GM21717 (cell line): ENCODE data around the gene EEF1E1.

Experiments used
- ATAC-seq: cut with Tn5 transposase; IDR thresholded peaks from one replicate; pipeline ENCODE4 v1.9.1; 2021; ENCODE audit warnings: mild to moderate bottlenecking, moderate library complexity; ENCODE audit not compliant: unreplicated experiment

EEF1E1 gene

GRCh38 chr6:8102122-8102958, at the start of gene EEF1E1:
TSS of gene EEF1E1 (minus strand) at chr6:8102548. CDS start at chr6:8102521, 27 bp downstream.
- peak; percentile 99 for ATAC-seq

- no peak for ATAC-seq
Observed at GRCh38 chr6:8149350-8149749, 47.0 kb upstream of the EEF1E1 start.

GRCh38 chr6:8143945-8144344, 41.6 kb upstream of the EEF1E1 start:
- no peak for ATAC-seq

GRCh38 chr6:8139451-8139850, 37.1 kb upstream of the EEF1E1 start:
- no peak for ATAC-seq

DNA sequence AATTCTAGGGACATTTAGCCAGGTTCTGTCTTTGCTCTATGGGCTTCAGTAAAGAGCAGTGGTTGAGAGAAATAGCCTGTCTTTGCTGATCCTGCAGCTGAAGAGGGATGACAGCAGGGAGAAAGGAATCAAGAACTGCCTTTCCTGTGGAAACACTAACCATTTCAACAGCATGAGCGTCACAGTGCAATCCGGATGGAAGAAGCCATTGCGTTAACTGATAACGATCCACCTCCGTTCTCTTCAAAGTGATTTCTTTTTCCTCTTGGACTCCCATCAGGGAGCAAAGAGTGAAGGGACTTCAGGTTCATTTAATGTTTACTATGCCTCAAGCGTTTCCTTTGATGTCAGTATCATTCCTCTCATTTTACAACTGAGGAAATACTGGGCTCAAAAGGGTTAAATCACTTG, 35.2 kb upstream of the EEF1E1 start:
- ATAC-seq = no peak

DNA sequence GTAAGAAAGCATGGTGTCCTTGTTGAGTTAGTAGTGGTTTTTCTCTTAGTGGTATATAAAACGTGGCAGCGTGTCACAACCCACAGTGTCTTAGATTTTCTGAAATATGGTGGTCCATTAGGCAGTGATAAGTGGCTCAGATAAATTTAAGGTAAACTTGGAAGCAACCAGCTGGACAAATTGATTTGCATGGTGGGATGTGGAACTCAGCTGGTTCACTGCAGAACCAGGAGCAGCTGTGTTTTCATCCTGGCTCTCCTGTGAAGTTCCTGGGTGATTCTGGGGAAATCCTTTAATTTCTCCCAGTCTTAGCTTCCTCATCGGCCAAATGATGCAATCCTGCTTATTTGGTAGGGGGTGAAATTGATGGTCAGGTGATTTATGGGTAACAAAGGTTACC, 32.9 kb upstream of the EEF1E1 start:
- no peak for ATAC-seq

DNA sequence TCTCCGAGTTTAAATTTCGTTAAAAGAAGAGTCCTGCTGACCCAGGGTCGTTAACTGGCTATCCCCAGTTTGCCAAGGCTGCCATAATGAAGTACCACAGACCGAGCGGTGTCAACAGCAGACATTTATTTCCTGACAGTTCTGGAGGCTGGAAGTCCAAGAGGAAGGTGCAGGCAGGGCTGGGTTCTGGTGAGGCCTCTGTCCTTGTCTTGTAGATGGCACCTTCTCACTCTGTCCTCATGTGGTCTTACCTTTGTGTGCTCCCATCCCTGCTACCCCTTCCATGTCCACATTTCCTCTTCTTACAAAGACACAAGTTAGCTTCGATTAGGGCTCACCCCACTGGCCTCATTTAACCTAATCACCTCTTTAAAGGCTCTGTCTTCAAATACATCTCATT, 29.8 kb upstream of the EEF1E1 start:
- ATAC-seq = no peak

DNA sequence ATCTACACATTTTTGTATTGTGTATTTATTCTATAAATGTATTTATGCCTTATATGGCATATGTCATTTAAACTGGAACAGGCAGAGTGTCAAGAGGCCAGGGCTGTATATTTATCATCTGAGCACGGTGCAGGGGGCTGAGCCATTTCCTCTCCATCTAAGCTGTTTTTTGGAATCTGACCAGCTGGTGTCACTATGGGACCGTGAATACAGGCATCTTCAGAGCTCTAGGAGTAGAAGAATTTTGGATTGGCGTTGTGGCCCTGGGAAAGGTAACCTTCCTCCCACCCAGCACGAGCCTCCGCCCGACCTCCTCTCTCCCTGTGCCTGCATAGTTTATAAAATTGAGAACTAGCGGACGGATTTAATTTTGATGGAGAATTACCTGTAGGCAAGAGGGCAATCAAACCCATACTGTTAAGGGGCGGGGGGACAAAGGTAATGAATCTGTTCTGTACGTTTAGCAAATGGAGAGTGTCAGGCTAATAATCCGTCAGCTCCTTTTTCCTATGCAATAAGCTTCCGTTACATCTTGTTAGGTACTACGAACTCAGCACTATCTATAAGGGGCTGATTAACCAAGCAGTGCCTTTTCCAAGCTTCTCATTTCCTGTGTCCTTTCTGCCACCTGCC, 29.0 kb upstream of the EEF1E1 start:
- no peak for ATAC-seq

DNA sequence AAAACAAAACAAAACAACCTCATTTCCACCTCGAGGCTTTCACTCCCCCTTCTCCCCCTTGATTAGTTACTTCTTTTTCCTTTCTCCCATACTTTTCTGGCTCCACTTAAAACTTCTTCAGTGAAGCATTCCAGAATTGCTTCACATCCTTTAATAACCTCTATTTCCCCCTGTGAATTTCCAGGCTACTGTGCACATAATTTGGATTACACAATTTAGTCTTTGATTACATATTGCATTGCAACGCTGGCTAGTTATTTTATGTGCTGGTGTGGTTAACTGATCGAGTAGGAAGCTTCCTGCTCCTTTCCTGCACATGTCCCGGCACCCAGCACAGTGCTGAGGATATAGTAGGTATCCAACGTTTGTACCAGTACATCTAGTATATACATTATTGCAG, 28.1 kb upstream of the EEF1E1 start:
- ATAC-seq = no peak

- ATAC-seq = no peak
Observed at GRCh38 chr6:8123236-8123635, 20.9 kb upstream of the EEF1E1 start.

DNA sequence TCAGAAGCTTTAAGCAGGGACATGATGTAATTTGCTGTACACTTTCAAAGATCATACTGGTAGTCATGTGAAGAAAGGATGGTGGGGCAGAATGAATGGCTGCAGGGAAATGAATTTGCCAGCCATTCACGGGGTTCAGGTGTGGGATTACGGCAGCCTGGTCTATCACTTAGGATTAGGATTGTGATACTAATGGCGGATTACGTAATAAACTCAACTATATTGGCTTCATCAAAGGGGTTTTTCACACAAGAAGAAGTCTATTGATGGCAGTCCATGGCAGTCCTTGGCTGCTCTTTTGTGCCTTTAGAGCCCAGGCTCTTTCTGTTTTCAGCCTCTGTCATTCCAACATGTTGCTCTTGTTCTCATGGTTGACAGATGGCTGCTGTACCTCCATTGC, 12.6 kb upstream of the EEF1E1 start:
- ATAC-seq = no peak

GRCh38 chr6:8113131-8113654, 10.8 kb upstream of the EEF1E1 start:
- no peak for ATAC-seq

DNA sequence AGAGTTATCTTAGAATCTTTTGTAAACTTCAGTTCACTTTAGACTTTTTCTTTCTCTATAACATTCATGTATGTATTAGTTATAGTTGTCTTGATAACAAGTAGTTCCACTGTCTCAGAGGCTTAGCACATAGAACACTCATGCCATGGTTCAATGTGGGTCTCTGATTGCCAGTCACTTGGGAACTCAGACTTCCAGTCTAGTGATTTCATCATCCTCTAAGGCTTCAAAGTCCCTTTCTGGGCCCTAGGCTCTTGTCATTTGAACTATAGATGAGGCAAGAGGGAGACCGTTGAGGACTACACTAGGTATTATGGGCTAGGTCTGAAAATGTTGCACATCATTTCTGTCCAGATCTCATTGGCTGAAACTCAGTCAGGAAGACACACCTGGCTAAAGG, 8.4 kb upstream of the EEF1E1 start:
- no peak for ATAC-seq

DNA sequence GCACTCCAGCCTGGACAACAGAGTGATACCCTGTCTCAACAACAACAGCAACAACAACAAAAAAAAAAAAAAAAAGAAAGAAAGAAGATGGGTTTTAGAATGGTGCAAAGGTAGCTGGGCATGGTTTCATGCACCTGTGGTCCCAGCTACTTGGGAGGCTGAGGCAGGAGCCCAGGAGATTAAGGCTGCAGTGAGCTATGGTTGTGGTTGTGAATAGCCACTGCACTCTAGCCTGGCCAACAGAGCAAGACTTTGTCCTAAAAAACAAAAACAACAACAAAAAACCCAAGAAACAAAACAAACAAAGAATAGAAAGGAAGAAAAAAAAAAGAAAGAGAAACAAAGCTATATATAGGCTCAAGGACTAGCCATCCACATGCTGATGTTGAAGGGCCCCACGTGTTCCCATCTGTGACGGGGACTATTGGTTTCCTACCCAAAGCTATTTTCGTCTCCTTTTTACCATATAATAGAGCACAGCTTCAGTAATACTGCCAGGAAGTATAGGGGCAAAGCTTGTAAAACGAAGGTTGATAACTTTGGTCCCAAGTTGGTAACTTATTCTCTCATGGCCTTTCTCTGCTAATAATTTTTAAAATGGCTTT, 7.9 kb upstream of the EEF1E1 start:
- peak; percentile 92 for ATAC-seq

DNA sequence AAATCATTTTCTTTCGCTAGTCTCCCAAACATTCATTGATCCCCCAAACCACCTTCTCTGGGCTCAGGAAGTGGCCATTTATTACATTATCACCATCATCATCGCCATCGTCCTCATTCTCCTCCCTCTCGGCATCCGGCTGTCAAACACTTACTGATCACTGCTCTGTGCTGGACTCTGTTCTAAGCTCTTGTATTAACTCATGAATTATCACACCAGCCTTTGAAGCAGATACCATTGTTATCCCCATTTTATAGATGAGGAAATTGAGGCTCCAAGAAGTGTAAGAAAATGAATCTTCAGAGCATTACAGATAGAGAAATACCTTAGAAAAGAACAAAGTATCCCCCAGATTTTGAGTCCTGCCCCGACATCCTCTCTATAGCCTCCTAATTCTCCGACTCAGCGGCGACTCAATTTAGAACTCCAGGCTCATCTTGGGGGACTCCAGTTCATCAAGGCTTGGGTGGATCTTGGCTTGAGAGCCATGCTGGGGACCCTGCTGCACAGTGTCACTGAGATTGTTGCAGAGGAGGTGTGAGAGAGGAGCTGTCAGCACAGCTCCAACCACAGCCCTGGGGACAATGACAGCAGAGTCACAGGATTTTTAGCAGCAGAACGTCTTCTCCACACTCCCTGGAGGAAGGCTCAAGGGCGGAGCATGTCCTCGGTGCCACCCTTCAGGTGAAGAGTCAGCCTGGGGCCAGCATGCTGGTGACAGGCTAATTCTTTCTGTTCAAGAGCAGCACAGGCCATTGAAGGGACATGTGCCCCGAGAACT, 6.6 kb upstream of the EEF1E1 start:
- no peak for ATAC-seq

DNA sequence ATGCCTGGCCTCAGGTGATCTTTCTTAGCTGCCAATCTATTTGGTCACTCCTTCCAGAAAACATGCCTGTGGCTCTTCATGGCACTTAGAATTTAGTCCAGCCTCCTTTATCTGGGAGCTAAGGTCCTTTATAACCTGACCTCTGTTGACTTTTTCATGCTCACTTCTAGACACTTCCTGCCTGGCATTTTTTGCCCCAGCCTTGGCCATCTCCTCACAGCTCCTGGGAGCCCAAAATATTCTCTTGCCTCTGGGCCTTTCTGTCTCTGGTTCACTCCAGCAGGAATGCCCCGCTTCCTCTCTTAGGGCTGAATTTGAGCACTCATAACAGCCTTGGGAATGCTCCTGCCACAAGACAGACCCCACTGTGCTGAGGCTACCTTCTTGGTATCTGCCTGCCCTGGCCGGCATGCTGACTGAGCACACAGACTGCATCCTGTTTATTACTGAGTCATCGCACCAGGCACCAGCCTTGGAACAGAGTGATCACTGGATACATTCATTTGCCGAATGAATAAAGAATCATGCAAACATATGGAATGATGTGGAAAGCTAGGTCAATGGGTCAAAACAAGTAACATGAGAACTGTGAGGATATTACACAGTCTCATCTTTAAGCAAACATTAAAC, 5.8 kb upstream of the EEF1E1 start:
- no peak for ATAC-seq

DNA sequence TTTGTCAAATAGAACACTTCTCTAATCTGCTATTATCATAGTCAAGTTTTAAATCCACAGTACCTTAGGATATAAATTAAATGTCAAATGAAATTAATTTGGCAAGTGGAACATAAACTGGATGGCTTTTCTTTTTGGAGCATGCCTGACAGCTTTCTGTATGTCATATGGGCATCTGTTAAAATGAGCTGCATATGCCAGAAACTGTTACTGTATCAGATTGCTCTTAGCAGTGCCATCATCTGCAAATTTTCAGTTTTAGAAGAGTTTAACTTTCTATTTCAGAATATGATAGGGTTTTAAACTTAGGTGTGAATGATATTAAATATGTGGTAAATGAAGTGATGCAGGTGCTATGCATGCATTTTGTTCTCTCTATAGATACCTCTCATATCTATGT, 3.4 kb upstream of the EEF1E1 start:
- no peak for ATAC-seq

GRCh38 chr6:8103726-8104125, 1.4 kb upstream of the EEF1E1 start:
- ATAC-seq = no peak

GRCh38 chr6:8100159-8100854, 2.0 kb downstream of the EEF1E1 start:
- no peak for ATAC-seq

DNA sequence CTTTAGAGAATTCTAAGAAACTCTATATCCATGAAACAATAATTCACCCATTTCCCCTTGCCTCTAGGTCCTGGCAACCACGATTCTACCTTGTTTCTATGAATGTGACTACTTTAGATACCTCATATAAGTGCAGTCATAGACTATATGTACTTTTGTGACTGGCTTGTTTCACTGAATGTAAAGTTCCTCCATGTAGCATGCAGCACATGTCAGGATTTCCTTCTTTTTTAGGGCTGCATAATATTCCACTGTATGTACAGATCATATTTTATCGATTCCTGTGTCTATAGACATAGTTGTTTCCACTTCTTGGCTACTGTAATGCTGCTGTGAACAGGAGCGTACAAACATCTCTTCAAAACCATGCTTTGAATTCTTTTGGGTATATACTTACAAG, 11.7 kb downstream of the EEF1E1 start:
- no peak for ATAC-seq
